GM18508 (cell line): ENCODE measurements around the gene CLEC2D.
"Not testable (repeated sequence)": the region's sequence is repeated elsewhere in the genome, so short reads cannot be mapped to it uniquely, and the experiment has no call there.

Experiments
- ATAC-seq: cut with Tn5 transposase; IDR thresholded peaks from one replicate; pipeline ENCODE4 v1.9.1; 2021; ENCODE audit warnings: moderate number of reproducible peaks; ENCODE audit not compliant: insufficient read depth, unreplicated experiment

The CLEC2D gene

GRCh38 chr12:9725213-9725870 is 55.8 kb downstream of the CLEC2D start:
- ATAC-seq, result no peak

DNA sequence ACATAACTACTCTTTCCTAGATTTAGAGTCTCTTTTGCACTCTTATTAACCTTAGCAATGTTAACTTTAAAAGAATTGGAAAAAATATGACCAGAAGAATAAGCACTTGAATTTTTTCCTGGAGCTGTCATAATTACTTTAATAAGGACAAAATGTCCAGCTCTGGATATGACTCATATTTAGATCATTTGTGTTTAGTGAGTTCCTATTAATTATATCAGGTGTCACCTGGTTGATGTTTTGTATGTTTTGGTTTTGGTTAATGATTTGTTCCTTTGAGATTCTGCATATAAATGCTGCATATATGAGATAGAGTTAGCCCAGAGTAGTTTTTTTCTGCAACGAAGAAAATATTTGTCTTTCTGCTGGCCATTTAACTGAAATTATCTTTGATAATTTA is 58.3 kb downstream of the CLEC2D start:
- no peak for ATAC-seq

GRCh38 chr12:9729082-9729481 is 59.6 kb downstream of the CLEC2D start:
- ATAC-seq, result no peak

- ATAC-seq, result no peak
Observed at GRCh38 chr12:9730011-9730410, 60.5 kb downstream of the CLEC2D start.

DNA sequence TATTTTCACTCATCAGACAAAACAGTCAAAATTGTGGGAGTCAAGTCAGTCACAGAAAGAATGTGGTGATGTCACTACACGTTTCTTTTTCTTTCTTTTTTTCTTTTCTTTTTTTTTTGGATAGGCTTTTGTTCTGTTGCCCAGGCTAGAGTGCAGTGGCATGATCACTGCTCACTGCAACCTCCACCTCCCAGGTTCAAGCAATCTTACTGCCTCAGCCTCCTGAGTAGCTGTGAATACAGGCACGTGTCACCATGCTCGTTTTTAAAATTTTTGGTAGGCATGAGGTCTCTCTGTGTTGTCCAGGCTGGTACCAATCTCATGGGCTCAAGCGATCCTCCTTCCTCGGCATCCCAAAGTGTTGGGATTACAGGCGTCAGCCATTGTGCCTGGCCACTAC is 61.1 kb downstream of the CLEC2D start:
- ATAC-seq, result no peak

DNA sequence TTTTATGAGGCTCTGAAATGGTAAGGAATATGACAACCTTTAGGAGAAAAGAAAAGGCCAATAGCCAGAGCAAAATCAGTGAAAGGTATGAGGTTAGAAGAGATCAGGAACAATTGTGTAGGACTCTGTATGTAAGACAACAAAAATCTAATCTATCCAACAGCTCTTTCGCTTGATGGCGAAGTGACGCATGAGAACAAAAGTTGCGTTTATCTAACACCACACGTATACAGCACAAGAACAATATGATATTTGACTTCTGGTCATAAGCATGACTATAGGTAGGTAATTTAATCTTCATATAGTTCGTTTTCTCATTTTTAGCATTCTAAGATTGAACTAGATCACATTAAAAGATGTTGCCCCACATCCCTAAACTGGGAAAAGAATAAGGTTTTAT is 61.9 kb downstream of the CLEC2D start:
- ATAC-seq, result no peak

DNA sequence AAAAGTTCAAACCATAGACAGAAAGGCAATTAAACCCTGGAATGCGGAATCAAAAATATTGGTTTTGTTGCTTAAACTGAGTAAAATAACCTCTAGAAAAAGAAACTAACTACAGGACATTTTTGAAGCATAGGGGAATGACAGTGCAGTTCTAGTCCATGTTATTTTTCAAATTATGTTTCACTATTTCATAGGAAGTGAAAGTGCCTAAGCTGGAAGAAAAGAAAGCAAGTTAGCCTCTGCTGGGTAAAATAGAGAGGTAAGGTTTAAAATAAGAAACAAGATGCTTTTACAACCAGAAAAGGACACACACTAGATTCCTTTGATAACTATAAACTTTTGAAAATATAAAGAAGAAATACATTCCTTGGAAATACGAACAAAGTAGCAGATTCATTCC is 62.3 kb downstream of the CLEC2D start:
- ATAC-seq, result no peak

- ATAC-seq, result no peak
Observed at GRCh38 chr12:9732921-9733461, 63.5 kb downstream of the CLEC2D start, which contains the start of gene CLECL1. CLECL1 (minus strand) TSS chr12:9733097.

DNA sequence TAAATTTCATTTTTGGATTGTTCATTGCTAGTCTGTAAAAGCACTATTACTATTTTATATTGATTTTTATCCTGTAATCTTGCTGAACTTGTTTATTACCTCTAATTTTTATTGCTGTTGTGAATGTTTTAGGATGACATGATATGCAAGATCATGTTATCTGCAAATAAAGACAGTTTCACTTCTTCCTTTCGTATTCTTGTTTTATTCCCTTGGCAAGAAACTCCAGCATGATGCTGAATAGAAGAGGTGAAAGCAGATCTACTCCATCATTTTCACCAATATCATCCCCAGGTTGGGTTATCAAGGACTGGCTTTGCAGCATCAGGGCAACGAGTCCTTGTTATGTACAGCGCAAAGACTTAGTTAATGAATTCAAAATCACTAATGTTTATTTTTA is 66.1 kb downstream of the CLEC2D start:
- no peak for ATAC-seq

GRCh38 chr12:9736936-9737705 is 67.6 kb downstream of the CLEC2D start:
- no peak for ATAC-seq

DNA sequence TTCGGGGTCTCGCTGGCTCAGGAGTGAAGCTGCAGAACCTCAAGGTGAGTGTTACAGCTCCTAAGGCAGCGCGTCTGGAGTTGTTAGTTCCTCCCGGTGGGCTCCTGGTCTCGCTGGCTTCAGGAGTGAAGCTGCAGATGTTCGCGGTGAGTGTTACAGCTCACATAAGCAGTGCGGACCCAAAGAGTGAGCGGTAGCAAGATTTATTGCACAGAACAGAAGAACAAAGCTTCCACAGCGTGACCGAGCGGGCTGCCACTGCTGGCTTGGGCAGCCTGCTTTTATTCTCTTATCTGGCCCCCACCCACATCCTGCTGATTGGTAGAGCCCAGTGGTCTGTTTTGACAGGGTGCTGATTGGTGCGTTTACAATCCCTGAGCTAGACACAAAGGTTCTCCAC is 69.4 kb downstream of the CLEC2D start:
- ATAC-seq, result not testable (repeated sequence)

DNA sequence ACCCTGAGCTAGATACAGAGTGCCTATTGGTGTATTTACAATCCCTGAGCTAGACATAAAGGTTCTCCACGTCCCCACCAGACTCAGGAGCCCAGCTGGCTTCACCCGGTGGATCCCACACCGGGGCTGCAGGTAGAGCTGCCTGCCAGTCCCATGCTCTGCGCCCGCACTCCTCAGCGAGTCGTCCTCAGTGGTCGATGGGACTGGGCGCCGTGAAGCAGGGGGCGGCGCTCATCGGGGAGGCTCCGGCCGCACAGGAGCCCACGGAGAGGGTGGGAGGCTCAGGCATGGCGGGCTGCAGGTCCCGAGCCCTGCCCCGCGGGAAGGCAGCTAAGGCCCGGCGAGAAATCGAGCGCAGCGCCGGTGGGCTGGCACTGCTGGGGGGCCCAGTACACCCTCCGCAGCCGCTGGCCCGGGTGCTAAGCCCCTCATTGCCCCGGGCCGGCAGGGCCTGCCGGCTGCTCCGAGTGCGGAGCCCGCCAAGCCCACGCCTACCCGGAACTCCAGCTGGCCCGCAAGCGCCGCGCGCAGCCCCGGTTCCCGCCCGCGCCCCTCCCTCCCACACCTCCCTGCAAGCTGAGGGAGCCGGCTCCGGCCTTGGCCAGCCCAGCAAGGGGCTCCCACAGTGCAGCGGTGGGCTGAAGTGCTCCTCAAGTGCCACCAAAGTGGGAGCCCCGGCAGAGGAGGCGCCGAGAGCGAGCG is 70.0 kb downstream of the CLEC2D start:
- ATAC-seq, result not testable (repeated sequence)

DNA sequence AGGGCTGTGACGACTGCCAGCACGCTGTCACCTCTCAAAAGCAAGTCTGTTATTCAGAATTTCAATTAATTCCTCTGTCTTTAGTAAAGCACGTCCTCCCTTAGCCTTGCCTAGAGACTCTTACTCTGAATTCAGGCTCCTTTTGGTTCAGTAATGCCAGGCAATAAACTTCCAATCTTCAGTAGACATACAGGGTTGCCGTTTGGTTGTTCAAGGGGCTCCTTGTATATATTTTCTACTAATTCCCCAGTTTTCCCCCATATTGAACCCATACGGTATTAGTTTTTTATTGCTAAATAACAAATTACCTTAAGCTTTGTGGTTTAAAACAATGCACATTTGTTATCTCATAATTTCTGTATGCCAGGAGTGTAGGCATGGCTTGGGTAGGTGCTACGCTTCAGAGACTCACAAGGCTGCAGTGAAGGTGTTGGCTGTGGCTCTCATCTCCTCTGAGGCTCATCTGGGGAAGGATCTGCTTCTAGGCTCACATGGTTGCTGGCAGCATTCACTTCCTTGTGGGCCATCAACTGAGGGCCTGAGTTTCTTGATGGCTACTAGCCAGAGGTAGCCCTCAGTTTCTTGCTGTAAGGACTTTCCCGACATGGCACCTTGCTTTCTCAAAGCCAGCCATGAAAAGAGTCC is 70.7 kb downstream of the CLEC2D start:
- ATAC-seq, result no peak

DNA sequence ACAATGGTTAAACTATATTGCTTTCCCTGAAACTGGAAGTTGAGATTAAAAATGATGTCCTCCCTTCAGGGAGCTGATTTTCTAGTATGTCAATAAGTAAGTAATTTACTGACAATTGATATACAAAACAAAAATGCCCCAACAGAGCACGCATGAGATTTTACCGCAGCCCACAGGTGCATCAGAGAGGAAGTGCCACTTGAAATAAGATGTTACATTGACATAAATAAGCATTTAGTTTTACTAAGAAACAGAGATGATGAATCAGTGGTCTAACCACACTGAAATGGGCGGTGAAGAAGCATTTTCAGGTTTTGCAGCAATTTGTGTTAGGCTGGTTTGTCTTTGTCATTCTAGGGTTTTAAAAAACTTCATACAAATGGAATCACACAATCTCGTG is 72.2 kb downstream of the CLEC2D start:
- peak; percentile 47 for ATAC-seq

GRCh38 chr12:9742661-9743060 is 73.1 kb downstream of the CLEC2D start:
- no peak for ATAC-seq

DNA sequence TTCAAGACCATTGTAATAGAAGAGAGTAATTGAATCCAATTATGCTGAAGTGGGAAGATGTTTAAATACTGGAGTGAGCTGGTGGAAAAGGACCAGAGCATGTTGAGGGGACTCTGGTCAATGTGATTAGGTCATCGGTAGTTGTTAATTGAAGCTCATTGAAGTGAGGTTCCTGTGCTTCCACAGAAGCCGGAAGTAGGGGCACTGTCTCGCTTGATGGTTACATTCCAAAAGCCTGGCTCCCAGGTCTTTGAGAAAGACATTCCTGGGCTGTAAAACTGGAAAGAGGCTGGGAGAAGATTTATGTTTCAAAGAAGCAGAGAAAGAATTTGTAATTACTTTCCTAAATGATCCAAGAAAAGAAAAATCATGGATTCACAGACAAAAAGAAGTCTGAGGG is 75.7 kb downstream of the CLEC2D start:
- no peak for ATAC-seq
